Stimulated activated naive CD8-positive, alpha-beta T cell treated with anti-CD3 and anti-CD28 coated beads, Interleukin-15, Interleukin-2, amounts not matched to agents 100 U/mL and 50 U/mL, for 24 hours (primary cell): Measurements from ENCODE around the gene PPFIA3.

Source experiments
- ATAC-seq: fragments of 150-1000 bp; cut with Tn5 transposase; one replicate; pipeline ENCODE4 v1.10.0; 2021
- DNase-seq: peaks from one replicate; pipeline ENCODE4 v3.0.0; 2021

Gene PPFIA3

GRCh38 chr19:49182848-49183375 lies 63.6 kb downstream of the PPFIA3 start:
- DNase-seq (no peak), ATAC-seq (no peak)

- ATAC-seq (no peak), DNase-seq (no peak)
Observed at GRCh38 chr19:49186108-49186507, 66.8 kb downstream of the PPFIA3 start.

GRCh38 chr19:49188626-49189200 lies 69.4 kb downstream of the PPFIA3 start:
- ATAC-seq (no peak), DNase-seq (no peak)

- DNase-seq, result no peak
- no peak for ATAC-seq
Observed at GRCh38 chr19:49189259-49189658, 69.9 kb downstream of the PPFIA3 start.

- ATAC-seq, result no peak
Observed at GRCh38 chr19:49190781-49191180, 71.4 kb downstream of the PPFIA3 start.

GRCh38 chr19:49193822-49194394 lies 74.6 kb downstream of the PPFIA3 start:
- no peak for DNase-seq
- ATAC-seq, result no peak

More at GRCh38 chr19:49190781-49191180, 71.4 kb downstream of the PPFIA3 start:
- DNase-seq, result no peak

GRCh38 chr19:49194408-49194807 lies 75.1 kb downstream of the PPFIA3 start:
- DNase-seq, result no peak

GRCh38 chr19:49196527-49197240 lies 77.3 kb downstream of the PPFIA3 start:
- no peak for ATAC-seq
- no peak for DNase-seq

More at GRCh38 chr19:49194408-49194807, 75.1 kb downstream of the PPFIA3 start:
- no peak for ATAC-seq

GRCh38 chr19:49200238-49200862 lies 81.0 kb downstream of the PPFIA3 start:
- peak; percentile 26 for DNase-seq
- ATAC-seq, result peak; percentile 32
